Measurements from ENCODE around the gene TCEAL3.
"Not testable (repeated sequence)": the region's sequence is repeated elsewhere in the genome, so short reads cannot be mapped to it uniquely, and the experiment has no call there.

Gene TCEAL3

DNA sequence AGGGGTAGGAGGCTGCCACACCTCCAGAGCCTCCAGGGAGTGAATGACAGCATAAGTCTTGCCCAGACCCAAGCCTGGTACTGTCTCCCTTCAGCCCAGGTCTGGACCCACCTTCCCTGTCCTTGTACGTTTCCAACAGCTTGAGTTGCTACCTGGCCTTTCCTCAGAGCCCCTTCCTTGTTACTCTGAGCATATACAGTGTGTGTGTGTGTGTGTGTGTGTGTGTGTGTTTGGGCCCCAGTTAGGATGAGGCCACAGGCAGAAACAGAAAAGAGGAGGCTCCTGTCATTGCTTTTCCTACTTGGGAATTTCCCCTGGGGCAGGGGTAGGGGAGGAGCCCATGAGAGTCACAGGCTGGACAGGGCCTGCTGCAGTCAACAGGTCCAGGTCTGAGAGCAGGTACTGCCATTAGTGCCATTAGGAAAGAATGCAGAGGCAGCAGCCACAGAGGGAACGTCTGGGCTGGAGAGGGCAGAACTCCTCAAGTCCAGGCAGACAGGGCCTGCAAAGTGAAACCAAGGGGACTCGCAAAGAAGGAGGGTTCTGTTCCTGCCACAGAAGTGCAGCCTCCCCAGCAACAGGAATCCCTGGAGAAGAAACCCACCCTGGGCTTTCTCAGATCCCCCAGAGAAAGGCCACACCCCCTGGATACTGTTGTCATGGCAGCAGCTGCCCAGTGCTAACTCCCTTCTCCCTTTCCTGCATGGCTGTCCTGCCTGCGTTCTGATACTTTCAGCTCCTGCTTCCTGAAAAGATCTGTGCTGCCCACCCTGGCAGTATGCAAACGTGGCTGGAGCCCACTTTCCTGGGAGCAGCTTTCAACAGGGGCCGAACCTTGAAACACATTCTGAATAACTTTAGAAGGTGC is 30.9 kb downstream of the TCEAL3 start:
- ATAC-seq, H3K36me3 Mint-ChIP-seq, H3K4me1 Mint-ChIP-seq, H3K4me3 Mint-ChIP-seq, H3K9me3 Mint-ChIP-seq, H3K27ac Mint-ChIP-seq, H3K27me3 Mint-ChIP-seq: not testable (repeated sequence)

DNA sequence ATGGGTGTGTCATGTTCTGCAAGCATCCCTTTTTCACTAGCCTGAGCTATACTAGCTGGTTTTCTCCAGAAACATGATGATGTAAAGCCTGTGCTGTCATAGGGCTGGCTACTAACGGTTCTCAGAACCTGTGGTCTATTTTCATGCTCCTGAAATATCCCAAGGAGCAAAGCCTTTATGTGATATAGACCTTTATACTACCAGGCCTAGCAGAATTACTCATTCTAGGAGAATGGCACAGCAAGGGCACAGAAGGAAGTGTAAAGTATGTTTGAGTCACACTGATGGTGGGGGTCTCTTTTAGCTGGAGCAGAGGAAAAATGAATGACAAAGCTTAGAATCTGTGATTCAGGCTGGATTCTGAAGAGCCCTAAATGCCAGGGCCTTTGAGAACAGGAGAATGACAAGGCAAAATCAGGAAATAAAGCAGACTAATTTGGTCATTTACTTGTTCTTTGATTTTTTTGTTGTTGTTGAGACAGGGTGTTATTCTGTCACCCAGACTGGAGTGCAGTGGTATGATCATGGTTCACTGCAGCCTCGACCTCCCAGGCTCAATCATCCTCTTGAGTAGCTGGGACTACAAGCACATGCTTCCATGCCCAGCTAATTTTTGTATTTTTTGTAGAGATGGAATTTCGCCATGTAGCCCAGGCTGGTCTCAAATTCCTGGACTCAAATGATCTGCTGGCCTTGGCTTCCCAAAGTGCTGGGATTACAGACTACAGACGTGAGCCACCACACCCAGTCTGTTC is 32.8 kb downstream of the TCEAL3 start:
- H3K4me3 Mint-ChIP-seq: no peak overlapping the region
- peaks cover 8% of the 10 kb centered on the region for H3K27me3 Mint-ChIP-seq
- H3K27ac Mint-ChIP-seq: no peak overlapping the region
- ATAC-seq: no peak
- H3K9me3 Mint-ChIP-seq: no peaks in the 10 kb centered on the region
- H3K36me3 Mint-ChIP-seq: no peaks in the 10 kb centered on the region
- no peaks in the 10 kb centered on the region for H3K4me1 Mint-ChIP-seq

DNA sequence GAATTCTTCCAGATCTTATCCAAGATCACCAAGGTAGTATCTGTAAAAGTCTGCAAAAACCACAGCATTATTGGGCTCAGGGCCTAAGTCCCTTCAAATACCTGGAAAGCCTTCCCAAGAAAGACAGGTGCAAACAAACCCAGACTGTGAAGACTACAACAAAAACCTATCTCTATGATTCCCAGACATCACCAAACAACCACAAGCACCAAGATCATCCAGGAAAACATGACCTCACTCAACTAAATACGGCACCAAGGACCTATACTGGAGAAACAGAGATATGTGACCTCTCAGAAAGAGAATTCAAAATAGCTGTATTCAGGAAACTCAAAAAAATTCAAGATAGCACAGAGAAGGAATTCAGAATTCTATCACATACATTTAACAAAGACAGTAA is 36.4 kb downstream of the TCEAL3 start:
- Mint-ChIP-seq H3K27ac (no peak overlapping the region), H3K4me3 (no peak overlapping the region), H3K36me3 (no peaks in the 10 kb centered on the region), H3K4me1 (no peaks in the 10 kb centered on the region), H3K9me3 (no peaks in the 10 kb centered on the region), H3K27me3 (peaks cover 8% of the 10 kb centered on the region)
- ATAC-seq: no peak

DNA sequence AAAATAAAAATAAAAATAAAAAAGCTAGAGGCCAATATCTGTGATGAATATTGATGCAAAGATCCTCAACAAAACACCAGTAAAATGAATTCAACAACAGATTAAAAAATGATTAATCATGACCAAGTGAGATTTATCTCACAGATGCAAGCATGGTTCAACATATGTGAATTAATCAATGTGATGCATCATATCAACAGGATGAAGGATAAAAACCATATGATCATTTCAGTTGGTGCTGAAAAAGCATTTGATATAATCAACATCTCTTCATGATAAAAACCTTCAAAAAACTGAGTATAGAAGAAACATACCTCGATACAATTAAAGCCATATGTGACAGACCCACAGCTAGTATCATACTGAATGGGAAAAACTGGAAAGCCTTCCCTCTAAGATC is 39.9 kb downstream of the TCEAL3 start:
- no peaks in the 10 kb centered on the region for H3K4me1 Mint-ChIP-seq
- H3K36me3 Mint-ChIP-seq: no peaks in the 10 kb centered on the region
- H3K27me3 Mint-ChIP-seq: no peaks in the 10 kb centered on the region
- H3K9me3 Mint-ChIP-seq: no peaks in the 10 kb centered on the region
- no peak overlapping the region for H3K4me3 Mint-ChIP-seq
- no peak for ATAC-seq
- no peak overlapping the region for H3K27ac Mint-ChIP-seq

DNA sequence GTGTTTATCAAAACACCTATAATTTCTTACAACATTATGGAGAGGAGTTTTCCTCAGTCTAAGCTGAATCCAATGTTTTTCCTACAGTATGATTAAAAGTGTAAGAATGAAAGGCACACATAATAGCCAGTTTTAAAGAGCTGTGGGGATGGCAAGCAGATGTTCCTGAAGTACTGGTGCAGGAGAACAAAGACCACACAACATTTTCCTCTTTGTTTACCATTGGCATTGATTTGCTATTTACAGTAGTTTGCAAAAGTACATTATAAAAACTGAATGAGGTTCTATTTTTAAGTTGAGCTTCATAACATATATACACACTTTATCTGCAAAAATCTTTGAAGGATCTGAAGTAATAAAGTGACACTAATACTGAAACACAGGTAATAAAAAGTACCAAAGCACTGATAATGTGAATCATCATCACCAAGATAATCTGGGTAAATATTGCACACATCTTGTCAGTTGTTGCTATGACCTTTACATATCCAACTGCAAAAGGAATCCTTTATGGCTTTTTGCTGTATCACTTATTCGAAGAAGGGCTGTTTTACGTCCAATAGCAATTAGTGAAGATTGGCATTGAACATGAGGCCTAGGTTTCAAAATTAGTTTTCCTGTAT is 43.5 kb downstream of the TCEAL3 start:
- Mint-ChIP-seq H3K4me1 (no peaks in the 10 kb centered on the region), H3K27ac (no peak overlapping the region), H3K9me3 (no peaks in the 10 kb centered on the region), H3K27me3 (no peaks in the 10 kb centered on the region), H3K36me3 (no peaks in the 10 kb centered on the region), H3K4me3 (no peak overlapping the region)
- no peak for ATAC-seq

DNA sequence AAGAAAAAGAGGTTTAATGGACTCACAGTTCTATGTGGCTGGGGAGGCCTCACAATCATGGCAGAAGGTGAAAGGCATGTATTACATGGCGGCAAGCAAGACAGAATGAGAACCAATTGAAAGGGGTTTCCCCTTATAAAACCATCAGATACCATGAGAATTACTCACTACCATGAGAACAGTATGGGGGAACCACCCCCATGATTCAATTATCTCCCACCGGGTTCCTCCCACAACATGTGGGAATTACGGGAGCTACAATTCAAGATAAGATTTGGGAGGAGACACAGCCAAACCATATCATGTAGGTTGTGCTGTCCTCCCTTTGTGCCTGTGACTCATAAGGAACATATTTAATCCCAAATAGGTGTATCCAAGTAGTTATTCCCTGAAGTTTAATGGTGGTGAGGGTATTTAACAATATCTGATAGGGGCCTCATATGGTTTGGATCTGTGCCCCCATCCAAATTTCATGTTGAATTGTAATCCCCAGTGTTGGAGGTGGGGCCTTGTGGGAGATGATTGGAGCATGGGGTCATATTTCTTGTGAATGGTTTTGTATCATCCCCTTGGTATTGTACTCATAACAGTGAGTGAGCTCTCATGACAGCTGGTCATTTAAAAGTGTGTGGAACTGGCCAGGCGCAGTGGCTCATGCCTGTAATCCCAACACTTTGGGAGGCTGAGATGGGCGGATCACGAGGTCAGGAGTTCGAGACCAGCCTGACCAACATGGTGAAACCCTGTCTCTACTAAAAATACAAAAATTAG is 47.7 kb downstream of the TCEAL3 start:
- H3K4me1 Mint-ChIP-seq, H3K27ac Mint-ChIP-seq, H3K4me3 Mint-ChIP-seq, H3K9me3 Mint-ChIP-seq, ATAC-seq: not testable (repeated sequence)
- Mint-ChIP-seq H3K36me3 (peaks cover 10% of the 10 kb centered on the region), H3K27me3 (peaks cover 14% of the 10 kb centered on the region)

DNA sequence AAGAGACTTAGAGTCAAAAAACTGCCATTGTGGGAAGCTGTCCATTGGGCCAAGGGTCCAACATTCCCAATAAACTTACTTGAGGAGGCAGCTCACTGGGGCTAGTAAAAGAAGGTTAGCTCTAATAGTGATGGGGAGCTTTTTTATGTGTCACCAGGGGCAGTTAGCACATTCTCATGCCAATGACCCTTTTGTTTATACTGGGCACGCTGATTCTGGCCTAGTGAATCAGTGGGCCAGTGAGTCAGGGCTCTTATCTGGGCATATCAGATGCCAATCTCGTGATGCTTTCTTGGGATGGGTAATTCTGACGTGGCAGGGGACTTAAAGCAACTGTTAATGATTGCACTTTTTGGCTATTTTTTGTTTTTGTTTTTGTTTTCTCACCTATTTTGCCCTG is 48.9 kb downstream of the TCEAL3 start:
- no peaks in the 10 kb centered on the region for H3K4me1 Mint-ChIP-seq
- peaks cover 2% of the 10 kb centered on the region for H3K9me3 Mint-ChIP-seq
- peaks cover 10% of the 10 kb centered on the region for H3K36me3 Mint-ChIP-seq
- H3K27ac Mint-ChIP-seq: no peak overlapping the region
- ATAC-seq: no peak
- H3K4me3 Mint-ChIP-seq: no peak overlapping the region
- H3K27me3 Mint-ChIP-seq: peaks cover 14% of the 10 kb centered on the region

DNA sequence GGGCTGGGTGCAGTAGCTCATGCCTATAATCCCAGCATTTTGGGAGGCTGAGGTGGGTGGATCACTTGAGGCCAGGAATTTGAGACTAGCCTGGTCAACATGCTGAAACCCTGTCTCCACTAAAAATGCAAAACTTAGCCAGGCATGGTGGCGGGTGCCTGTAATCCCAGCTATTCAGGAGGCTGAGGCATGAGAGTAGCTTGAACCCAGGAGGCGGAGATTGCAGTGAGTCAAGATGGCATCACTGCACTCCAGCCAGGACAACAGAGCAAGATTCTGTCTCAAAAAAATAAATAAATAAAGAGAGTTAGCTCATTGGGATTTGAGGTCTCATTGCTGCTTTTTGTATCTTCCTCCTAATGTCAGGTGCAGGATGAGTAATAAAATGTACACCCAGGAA is 49.3 kb downstream of the TCEAL3 start:
- not testable (repeated sequence) for H3K4me1 Mint-ChIP-seq, H3K27ac Mint-ChIP-seq, H3K9me3 Mint-ChIP-seq, ATAC-seq, H3K4me3 Mint-ChIP-seq
- Mint-ChIP-seq H3K36me3 (peaks cover 10% of the 10 kb centered on the region), H3K27me3 (peaks cover 14% of the 10 kb centered on the region)

DNA sequence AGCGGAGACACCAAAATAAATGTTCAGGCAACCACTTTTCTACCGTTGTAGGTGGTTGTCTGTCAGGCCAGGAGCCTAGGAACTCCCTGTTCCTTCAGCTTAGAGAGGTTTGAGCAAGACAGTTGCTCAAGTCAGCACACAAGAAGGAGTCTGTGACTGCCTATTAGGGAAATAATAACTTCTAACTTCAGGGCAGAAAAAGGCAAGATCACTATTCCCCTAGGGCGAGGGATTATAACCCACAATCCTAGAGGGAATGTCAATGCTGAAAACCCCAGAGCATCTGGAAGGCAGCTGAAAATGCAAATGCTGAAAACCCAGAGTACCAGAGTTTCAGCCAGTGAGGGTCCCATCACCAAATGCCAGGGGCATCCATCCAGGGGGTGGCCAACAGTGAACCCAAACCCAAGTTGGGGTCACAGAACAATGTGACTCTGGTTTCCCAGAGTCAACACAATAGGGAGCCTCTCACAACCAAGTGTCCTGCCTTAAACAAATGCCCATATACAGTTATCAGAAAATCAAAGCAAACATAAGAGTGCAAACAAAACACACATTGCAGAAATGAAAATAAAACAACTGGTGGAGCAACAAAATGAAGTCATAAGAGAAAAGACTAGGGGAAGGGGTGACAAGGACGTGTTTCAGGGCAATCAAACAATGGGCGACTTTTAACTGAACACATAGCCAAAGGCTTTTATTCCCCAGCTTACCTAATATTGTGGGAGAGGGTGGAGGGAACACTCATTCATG is 51.1 kb downstream of the TCEAL3 start:
- Mint-ChIP-seq H3K36me3 (peaks cover 10% of the 10 kb centered on the region), H3K4me3 (no peak overlapping the region), H3K4me1 (no peaks in the 10 kb centered on the region), H3K27me3 (peaks cover 16% of the 10 kb centered on the region), H3K27ac (no peak overlapping the region), H3K9me3 (peaks cover 2% of the 10 kb centered on the region)
- no peak for ATAC-seq

DNA sequence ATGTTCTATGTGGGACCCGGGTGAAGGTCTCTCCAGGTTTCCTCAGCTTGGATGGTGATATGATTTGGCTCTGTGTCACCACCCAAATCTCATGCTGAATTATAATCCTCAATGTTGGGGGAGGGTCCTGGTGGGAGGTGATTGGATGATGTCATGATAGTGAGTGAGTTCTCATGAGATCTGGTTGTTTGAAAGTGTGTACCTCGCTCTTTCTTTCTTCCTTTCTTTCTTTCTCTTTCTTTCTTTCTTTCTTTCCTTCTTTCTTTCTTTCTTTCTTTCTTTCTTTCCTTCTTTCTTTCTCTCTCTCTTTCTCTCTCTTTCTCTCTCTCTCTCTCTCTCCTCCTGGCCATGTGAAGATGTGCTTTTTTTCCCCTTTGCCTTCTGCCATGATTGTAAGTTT is 51.7 kb downstream of the TCEAL3 start:
- H3K36me3 Mint-ChIP-seq: peaks cover 10% of the 10 kb centered on the region
- H3K4me1 Mint-ChIP-seq, H3K4me3 Mint-ChIP-seq, H3K27ac Mint-ChIP-seq, H3K9me3 Mint-ChIP-seq, ATAC-seq: not testable (repeated sequence)
- peaks cover 22% of the 10 kb centered on the region for H3K27me3 Mint-ChIP-seq
